Gastrocnemius medialis (tissue), 4 donors: ENCODE measurements around the gene DDX54.

Source experiments
- CTCF ChIP-seq, 5 experiments: fragments of 450-650 bp in 3 of 5; fragments of 200-600 bp in 2 of 5; sonication (generic) in 2 of 5; IDR thresholded peaks in 4 of 5; conservative IDR thresholded peaks in 1 of 5; 1 replicate in 4 of 5; 2 replicates in 1 of 5; pipeline ENCODE4 v1.5.1; 2016 to 2019; ENCODE audit warnings: antibody characterized with exemption in 5 of 5, mild to moderate bottlenecking in 3 of 5, moderate library complexity in 3 of 5
- POLR2A ChIP-seq, 2 donors: fragments of 450-650 bp; IDR thresholded peaks; one replicate each; pipeline ENCODE4 v1.6.1; 2017; ENCODE audit warnings: antibody characterized with exemption in 2 of 2, mild to moderate bottlenecking in 2 of 2, moderate library complexity in 2 of 2

- TF ChIP-seq CTCF (IDR thresholded peaks at IDR 0.05 in 4 of 5, conservative IDR thresholded peaks at IDR 0.05 in 1 of 5) (no peak), POLR2A (IDR thresholded peaks at IDR 0.05) (no peak)
Observed at GRCh38 chr12:113231235-113232088, 46.2 kb upstream of the DDX54 start.
